ENCODE measurements around the gene PUM1.
"Not testable (repeated sequence)": the region's sequence is repeated elsewhere in the genome, so short reads cannot be mapped to it uniquely, and the experiment has no call there.

The PUM1 gene

DNA sequence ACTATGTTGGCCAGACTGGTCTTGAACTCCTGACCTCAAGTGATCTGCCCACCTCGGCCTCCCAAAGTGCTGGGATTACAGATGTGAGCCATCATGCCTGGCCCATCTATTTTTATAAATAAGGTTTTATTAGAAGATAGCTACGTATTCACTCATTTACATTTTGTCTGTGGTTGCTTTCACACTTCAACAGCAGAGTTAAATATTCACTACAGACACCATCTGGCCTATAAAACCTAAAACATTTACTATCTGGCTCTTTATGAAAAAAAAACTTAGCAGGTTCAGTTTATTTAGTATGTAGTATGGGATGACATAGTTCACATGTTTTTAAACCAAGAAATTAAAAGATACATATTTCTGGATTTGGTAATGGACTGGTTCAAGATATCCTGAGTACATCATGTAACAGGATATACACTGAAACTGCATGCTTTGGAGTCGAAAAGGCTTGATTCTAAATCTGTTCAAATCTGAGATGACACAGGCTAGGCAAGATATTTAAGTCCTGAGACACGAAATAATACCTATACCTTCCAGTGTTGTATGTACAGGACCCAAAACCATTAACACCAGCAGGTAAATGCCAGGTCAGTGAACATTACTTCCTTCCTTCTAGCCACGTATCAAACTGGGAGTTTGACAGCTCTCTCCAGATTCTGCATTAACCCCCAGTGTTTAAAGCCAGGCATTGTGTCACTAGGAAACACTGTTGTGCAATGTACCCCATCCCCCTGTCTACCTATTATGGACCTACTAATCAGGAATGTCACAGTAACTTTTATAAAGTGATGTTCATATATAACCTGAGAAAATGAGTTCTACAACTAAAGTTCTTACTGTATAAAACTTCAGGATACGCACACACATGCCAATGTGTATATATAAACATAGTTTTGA, 102.7 kb downstream of the PUM1 start:
- DNase-seq: no peak

DNA sequence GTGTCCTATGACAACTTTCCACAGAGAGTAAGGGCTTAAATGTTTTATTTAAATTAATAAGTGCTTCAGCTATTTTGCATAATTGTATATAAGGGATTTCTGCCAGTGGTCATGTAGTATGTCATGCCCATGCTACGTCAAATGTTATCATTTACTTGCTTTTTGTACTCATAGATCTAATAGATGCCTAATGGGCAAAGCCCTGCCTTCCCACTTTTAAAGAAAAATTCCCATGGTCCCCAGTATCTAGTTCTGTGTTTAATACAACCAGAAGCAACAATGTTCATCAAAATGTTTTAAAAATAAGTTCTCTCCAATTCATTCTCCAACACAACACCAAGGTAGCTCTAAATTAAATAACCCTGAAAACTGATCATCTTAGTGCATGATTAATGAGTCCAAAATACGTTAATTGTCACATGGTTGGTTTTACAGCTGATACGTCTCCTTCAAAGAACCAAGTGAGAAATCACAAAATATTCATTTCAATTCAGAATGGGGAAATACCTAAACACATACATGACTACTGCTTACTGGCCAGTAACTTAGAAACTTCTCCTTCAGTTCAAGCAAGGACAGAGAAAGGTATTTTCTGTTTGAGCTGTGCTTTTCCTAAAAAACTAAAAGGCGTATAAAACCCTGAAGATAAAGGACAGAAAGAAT, 107.8 kb downstream of the PUM1 start:
- DNase-seq: no peak

DNA sequence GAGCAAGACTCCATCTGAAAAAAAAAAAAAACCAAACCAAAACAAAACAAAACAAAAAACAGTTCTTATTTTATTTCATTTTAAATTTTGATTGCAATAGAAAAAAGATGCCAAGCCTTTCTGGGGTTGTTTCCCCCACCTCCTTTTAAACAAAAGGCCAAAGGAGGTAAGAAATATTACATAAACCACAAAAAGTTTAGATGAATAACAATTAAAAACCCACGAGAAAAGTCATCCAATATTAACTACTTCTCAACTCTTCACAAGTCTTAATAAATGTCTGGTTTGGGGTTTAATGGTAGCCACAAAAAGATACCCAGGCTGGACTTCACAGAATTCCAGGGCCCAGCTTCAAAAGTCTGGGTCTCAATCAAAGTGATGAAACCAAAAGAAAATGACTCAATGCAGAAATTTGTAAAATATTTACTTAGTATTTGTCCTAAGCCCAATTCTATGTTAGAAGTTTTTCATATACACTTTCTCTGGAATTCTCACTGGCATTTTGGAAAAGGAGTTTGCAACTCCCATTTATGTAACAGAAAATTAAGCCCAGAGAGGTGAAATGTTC, 110.0 kb downstream of the PUM1 start:
- DNase-seq: no peak

DNA sequence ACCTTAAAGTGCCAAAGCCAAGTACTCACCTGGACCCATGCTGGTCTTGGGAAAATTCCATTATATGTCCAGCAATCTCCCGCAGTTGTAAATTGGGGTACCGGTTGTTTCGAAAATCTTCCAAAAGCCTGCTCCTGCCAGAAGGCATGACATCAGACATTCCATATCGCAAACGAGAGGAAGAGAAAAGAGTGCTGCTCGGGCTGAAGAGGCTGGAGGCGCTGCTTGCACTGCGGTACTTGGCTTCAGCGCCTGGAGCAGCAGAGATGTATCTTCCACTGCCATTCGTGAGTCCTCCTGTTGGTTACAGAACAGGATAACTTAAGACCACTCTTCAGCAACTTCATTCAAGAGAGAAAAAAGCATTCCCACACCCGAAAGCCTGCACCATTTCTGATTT, 111.8 kb downstream of the PUM1 start:
- DNase-seq: no peak

DNA sequence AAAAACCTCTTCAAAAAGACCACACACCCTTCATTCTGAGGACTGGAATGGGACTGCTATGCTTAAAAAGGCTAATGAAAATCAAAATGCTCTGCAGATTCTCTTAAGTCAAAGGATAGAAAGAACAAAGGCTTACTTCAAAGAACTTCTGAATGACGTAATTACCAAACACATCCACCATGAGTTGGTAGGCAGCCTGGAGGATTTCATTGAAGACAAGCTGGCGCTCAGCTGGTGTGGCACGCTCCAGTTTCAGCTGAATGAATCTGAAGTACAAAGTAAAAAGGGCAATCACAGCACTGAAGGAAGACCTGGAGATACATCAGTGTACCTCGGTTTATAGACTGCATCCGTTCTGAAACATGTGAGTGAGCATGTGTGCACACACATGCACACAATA, 113.4 kb downstream of the PUM1 start:
- no peak for DNase-seq

DNA sequence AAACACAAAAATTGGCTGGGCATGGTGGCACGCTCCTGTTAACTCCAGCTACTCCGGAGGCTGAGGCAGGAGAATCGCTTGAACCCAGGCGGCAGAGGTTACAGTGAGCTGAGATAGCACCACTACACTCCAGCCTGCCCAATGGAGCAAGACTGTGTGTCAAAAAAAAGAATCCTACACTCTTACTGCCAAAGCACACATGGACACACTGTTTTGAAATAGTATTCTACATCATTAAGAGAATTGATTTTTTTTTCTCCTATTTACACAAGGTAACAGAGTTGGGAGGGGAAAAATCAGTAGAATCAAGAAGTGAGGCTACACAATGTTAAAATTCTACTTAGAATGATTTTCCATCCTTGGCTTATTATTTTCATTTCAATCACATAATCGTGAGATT, 114.8 kb downstream of the PUM1 start:
- no peak for DNase-seq

DNA sequence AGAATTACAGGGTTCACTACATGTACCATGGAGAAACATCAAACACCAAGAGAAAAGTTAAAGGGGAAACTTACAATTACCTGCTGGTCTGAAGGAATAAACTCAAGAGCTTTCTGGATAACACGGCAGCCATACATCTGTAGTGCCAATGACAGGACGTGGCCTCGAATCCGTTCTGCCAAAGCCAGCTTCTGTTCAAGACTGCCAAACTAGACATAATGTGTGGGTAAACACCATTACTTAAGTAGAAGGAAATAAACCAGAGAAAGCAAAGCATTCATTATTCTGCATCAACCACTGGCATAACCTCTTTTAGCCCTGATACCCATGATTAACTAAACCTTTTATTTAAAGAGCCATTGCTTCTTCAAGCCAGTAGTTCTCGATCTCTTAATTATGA, 115.5 kb downstream of the PUM1 start:
- no peak for DNase-seq

DNA sequence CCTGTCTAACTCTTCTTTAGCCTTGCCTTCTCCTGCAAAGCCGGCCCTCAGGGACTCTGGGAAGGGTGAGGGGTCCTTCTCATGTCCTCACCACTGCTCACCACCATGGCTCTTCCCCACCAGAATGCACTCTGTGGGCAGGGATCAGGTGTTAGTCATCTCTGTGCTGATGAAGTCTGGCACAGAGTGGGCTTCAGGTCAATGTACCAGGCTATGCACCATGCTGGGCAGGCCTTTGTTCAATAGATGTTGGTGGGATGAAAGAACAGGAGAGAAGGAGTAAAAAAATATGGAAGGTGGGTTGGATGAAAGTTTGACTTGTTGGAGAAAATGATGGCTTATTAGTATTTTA, 116.1 kb downstream of the PUM1 start:
- DNase-seq: not testable (repeated sequence)

DNA sequence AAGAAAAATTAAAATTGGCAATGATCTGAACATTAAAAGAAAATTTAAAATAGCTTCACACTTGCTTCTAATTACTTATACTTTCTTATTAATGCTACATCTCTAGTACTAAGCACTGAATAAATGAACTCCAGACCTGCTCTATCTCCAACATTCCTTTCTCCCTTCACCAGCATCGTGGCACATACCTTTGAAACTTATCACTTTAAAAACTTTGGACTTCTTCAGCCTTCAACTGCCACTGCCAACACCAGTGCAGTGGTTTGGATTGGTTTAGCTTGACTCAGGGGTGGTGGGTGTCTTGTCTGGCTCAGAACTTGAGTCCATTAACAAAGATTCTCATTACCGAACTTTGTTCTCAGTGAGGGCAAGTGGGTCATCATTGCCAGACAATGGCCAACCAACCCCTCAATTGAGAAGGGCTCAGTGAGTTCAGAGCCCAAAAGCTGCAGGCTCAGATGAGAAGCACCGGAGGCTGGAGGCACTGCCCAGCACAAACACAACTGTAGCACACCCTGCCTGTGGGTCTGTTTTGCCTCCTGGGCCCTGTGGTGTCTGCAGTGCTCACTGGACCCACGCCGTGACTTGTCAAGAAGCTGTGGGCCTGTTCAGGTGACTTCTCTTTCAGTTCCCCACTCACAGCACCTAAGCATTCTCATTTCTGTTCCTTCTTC, 116.6 kb downstream of the PUM1 start:
- DNase-seq: not testable (repeated sequence)

- DNase-seq: no peak
Measured at GRCh38 chr1:30948278-30948677, 117.2 kb downstream of the PUM1 start.

DNA sequence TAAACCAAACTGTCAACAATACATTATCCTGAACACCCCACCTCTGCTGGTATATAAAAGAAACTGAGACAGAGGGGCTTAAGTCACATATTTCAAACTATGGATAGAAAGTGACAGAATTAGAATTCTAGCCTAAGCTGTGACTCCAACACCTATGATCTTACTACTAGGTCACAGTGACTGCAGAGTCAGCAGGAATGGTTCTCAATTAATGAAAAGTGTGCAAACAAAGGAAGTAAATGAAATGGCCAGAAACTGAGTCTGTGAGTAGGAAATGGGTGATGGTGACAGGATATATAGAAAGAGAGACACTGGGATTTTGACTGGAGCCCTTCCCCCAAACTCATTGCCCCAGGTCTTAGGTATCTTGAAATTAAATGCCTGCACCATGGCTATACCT, 118.3 kb downstream of the PUM1 start:
- DNase-seq: no peak

DNA sequence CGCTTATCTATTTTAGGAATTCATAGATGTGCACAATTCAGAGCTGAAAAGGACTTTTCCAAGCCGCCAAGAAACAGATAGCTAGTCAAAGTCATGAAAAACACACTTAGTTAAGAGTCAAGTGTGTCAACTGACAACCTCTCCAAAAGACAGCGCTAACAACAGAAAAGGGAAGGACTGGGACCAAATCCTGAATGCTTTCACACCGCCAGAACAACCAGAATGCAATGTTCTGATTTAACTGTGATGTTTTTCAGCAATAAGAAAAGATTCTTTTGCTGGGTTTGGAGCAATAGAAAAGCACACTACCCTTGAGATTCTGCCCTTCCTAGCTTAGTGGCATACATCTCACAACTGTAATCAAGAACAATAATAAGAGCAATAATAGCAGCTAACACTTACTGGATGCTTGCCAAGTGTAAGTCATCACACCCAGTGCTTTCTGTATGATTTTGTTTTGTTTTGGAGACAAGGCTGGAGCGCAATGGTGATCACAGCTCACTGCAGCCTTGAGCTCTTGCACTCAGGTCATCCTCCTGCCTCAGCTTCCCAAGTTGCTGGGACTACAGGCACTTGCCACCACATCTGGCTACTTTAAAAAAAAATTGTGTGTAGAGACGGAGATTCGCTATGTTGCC, 123.1 kb downstream of the PUM1 start:
- no peak for DNase-seq

GRCh38 chr1:30940541-30940940, 125.0 kb downstream of the PUM1 start:
- DNase-seq: no peak

GRCh38 chr1:30936541-30937171, 128.9 kb downstream of the PUM1 start:
- DNase-seq: peak; percentile 53

DNA sequence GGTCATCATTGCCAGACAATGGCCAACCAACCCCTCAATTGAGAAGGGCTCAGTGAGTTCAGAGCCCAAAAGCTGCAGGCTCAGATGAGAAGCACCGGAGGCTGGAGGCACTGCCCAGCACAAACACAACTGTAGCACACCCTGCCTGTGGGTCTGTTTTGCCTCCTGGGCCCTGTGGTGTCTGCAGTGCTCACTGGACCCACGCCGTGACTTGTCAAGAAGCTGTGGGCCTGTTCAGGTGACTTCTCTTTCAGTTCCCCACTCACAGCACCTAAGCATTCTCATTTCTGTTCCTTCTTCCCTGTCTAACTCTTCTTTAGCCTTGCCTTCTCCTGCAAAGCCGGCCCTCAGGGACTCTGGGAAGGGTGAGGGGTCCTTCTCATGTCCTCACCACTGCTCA, 129.8 kb downstream of the PUM1 start:
- DNase-seq: not testable (repeated sequence)

- no peak for DNase-seq
Measured at GRCh38 chr1:30934613-30935012, 130.9 kb downstream of the PUM1 start.

GRCh38 chr1:30933874-30934252, 131.7 kb downstream of the PUM1 start:
- DNase-seq: peak; percentile 91

- DNase-seq: no peak
Measured at GRCh38 chr1:30930631-30931173, 134.8 kb downstream of the PUM1 start.

GRCh38 chr1:30929944-30930525, 135.5 kb downstream of the PUM1 start:
- no peak for DNase-seq

- DNase-seq: peak; percentile 79
Measured at GRCh38 chr1:30929135-30929889, 136.2 kb downstream of the PUM1 start.

DNA sequence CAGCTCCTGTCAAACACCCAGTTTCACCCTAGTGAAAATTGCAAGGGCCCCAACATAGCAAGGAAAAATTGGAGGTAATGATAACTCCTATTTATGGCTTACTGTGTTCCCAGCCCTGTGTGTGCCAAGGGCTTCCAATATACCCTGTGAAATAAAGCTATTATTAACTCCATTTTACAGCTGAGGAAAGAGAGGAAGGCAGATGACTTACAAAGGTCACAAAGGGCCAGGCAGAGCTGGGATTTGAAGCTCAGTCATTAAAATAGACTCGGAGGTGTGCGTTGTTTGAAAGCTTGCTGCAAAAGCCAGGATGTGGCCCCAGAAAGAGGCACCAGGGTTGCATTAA, 136.8 kb downstream of the PUM1 start:
- DNase-seq: no peak

All from islet precursor cell (in vitro differentiated cells).